ENCODE measurements around the gene FETUB. TPM values are rescaled to one million over a fixed set of nuclear protein-coding genes. Genes with fewer than 3 reads are reported as not detected.
"Not testable (repeated sequence)": the region's sequence is repeated elsewhere in the genome, so short reads cannot be mapped to it uniquely, and the experiment has no call there.

The FETUB gene
- total RNA-seq, 2 experiments from 2014 or later = not detected

DNA sequence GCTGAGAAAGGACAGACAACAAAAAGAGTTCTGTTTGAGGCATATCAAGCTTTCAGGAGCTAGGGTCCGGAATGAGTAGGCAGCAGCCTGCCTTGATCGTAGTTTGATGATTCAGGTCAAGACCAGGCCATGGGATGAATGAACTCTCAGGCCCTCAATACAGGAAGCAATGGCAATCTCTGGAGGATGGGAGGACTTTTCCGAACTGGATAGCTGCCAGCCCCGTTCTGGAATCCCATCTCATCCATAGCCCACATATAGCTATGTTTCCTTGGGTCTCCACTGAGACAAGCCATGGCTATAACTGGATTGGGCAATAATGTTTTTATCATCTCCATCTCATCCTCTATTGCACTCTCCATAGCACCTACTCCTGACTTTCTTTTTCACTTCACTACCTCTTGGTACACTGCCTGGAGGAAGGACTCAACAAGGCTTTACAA is 14.6 kb upstream of the FETUB start:
- Mint-ChIP-seq H3K9me3 (no peaks in the 10 kb centered on the region), H3K27me3 (peaks cover 12% of the 10 kb centered on the region), H3K4me3 (no peak overlapping the region), H3K4me1 (ENCODE audit: low read depth) (no peaks in the 10 kb centered on the region), H3K36me3 (no peaks in the 10 kb centered on the region), H3K27ac (no peak overlapping the region)
- POLR2A ChIA-PET = interaction anchor here (0.6 kb wide), 1 partner anchor 540 kb away, joined by 3 read pairs; no protein-coding TSS in a partner anchor
- intact Hi-C loops (cut with micrococcal nuclease) = no loop called here
- CTCF ChIA-PET = interaction anchor here (2.8 to 5.1 kb wide), 2 partner anchors 9 to 11 kb away, joined by 18 to 49 read pairs; partner anchors contain the start of gene AHSG
- DNase-seq = no peak

DNA sequence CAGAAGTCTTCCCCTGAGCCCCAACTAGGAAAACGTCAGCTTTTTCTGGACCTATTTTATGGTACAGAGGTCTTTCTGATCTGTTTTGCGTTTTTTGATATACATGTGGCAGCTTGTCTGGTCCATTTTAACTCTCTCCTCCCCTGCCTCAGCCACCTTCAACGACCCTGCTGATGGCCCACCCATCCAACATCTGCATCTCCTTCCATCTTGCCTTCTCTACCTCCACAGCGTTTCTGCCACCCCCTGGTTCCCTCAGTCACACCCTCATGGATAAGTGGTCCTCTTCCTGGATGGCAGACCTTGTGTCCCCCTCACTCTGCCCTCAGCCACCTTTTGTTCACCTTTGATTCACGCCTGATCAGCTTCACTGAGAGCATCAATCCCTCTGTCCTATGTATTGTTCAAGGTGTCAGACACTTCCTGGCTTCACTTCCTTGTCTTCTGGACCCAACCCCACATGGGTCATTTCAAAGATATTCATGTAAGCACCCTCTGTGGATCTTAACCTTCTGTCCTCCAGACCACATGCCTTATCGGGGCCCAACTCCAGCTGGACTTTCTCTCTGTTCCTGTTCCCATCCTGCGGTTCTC is 13.8 kb upstream of the FETUB start:
- Mint-ChIP-seq H3K9me3 (no peaks in the 10 kb centered on the region), H3K27ac (no peak overlapping the region), H3K4me3 (no peak overlapping the region), H3K4me1 (ENCODE audit: low read depth) (no peaks in the 10 kb centered on the region), H3K36me3 (no peaks in the 10 kb centered on the region), H3K27me3 (peaks cover 15% of the 10 kb centered on the region)
- intact Hi-C loops (cut with micrococcal nuclease) = no loop called here
- ChIA-PET POLR2A (no interaction called here), CTCF (interaction anchor here (2.8 to 5.1 kb wide), 2 partner anchors 9 to 12 kb away, joined by 18 to 49 read pairs; partner anchors contain the start of gene AHSG)
- no peak for DNase-seq

DNA sequence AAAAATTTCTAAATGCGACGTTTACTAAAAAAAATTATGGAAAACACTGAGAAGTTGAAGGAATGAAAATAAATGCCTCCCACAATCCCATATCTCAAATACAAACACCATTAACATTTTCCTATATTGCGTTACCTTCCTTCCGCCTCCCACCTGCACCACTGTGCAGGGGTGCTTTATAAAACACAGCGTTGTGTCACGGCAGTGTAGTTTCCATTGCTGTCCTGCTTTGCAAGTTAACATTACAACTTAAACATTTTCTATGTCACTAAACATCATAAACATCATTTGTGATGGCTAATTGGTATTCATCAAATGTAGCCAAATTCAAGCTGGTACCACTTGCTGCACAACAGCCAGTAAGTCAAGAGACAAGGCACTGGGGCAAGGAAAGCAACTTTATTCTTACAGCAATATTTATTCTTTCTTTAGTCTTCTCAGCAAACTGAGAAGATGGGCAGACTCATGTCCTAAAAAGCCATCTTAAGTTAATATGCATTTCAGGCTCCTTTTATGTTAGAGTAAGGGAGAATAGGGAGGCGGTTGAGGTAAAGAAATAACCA is 12.3 kb upstream of the FETUB start:
- no peak overlapping the region for H3K4me3 Mint-ChIP-seq
- H3K27ac Mint-ChIP-seq = no peak overlapping the region
- H3K4me1 Mint-ChIP-seq (ENCODE audit: low read depth) = no peaks in the 10 kb centered on the region
- ChIA-PET POLR2A (no interaction called here), CTCF (no interaction called here)
- no peak for DNase-seq
- no peaks in the 10 kb centered on the region for H3K9me3 Mint-ChIP-seq
- peaks cover 10% of the 10 kb centered on the region for H3K27me3 Mint-ChIP-seq
- H3K36me3 Mint-ChIP-seq = no peaks in the 10 kb centered on the region
- intact Hi-C loops (cut with micrococcal nuclease) = no loop called here

DNA sequence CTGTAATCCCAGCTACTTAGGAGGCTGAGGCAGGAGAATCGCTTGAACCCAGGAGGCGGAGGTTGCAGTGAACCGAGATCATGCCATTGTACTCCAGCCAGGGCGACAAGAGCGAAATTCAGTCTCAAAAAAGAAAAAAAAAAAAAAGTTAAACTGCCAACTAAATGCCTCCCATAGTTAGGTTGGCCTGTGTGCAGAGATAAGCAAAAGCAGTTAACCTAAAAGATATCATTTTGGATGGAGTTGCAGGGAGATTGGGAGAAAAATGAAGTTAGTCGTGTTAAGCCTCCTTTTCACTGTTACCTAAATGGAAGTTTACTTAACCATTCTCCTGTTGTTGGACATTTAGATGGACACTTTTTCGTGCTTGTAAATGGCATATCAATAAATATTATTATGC is 11.4 kb upstream of the FETUB start:
- Mint-ChIP-seq H3K4me1 (ENCODE audit: low read depth) (no peaks in the 10 kb centered on the region), H3K4me3 (no peak overlapping the region), H3K27ac (no peak overlapping the region), H3K27me3 (peaks cover 7% of the 10 kb centered on the region), H3K9me3 (no peaks in the 10 kb centered on the region), H3K36me3 (no peaks in the 10 kb centered on the region)
- ChIA-PET POLR2A (no interaction called here), CTCF (interaction anchor here (2.5 kb wide), 1 partner anchor 14 kb away, joined by 9 read pairs; no protein-coding TSS in a partner anchor)
- intact Hi-C loops (cut with micrococcal nuclease) = no loop called here
- DNase-seq = no peak

DNA sequence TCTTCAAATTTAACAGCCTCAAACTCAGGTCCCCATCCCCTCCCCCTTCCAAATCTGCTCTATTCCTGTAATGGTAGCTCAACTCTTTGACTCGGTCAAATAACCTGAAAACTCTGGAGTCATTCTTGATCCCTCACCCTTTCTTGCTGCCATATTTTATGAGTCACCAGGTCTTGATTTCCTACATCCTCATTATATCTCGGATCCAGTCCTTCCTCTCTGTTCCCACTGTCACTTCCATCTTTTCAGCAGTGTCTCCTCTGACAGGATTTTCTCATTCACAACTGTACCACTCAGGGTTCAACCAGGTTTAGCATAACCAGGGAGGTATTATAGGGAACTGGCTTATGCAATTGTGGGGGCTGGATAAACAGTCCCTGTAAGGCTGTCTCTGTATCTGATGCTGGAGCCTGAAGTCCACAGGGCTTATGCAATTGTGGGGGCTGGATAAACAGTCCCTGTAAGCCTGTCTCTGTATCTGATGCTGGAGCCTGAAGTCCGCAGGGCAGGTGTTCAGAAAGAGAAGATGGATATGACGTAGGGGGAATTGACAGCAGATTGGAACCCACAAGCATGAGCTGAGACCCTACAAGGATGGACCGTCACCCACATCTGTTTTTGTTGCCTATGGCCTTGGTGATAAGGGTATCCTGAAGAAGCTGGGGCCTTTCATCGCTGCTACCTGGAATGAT is 9.1 kb upstream of the FETUB start:
- ChIA-PET POLR2A (no interaction called here), CTCF (interaction anchor here (0.6 to 2.5 kb wide), 3 partner anchors 14 to 648 kb away, joined by 3 to 10 read pairs (median 9); no protein-coding TSS in a partner anchor)
- no peaks in the 10 kb centered on the region for H3K9me3 Mint-ChIP-seq
- H3K4me1 Mint-ChIP-seq (ENCODE audit: low read depth) = no peaks in the 10 kb centered on the region
- H3K36me3 Mint-ChIP-seq = no peaks in the 10 kb centered on the region
- no peak overlapping the region for H3K27ac Mint-ChIP-seq
- H3K27me3 Mint-ChIP-seq = peaks cover 7% of the 10 kb centered on the region
- H3K4me3 Mint-ChIP-seq = no peak overlapping the region
- DNase-seq = no peak
- intact Hi-C loops (cut with micrococcal nuclease) = no loop called here

DNA sequence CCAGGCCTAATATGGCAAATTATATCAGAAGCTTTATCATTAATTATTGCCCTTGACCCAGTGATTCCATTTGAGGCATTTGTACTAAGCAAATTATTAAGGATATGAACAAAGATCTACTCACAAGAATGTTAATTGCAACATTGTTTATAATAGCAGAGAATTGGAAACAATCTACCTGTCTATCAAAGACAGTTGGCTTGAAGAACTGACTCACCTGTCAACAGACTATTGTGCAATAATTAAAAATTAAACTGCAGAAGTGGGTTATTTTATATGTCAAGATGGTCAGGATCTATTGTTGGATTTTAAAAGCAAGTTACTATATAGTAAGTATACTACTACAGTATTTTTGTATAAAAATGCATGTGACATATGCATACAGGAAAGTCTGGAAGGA is 6.7 kb upstream of the FETUB start:
- H3K4me3 Mint-ChIP-seq = no peak overlapping the region
- H3K27me3 Mint-ChIP-seq = peaks cover 9% of the 10 kb centered on the region
- no peaks in the 10 kb centered on the region for H3K4me1 Mint-ChIP-seq (ENCODE audit: low read depth)
- DNase-seq = no peak
- H3K36me3 Mint-ChIP-seq = no peaks in the 10 kb centered on the region
- no peaks in the 10 kb centered on the region for H3K9me3 Mint-ChIP-seq
- ChIA-PET POLR2A (no interaction called here), CTCF (interaction anchor here (1.8 kb wide), 1 partner anchor 17 kb away, joined by 5 read pairs; no protein-coding TSS in a partner anchor)
- intact Hi-C loops (cut with micrococcal nuclease) = no loop called here
- H3K27ac Mint-ChIP-seq = no peak overlapping the region

DNA sequence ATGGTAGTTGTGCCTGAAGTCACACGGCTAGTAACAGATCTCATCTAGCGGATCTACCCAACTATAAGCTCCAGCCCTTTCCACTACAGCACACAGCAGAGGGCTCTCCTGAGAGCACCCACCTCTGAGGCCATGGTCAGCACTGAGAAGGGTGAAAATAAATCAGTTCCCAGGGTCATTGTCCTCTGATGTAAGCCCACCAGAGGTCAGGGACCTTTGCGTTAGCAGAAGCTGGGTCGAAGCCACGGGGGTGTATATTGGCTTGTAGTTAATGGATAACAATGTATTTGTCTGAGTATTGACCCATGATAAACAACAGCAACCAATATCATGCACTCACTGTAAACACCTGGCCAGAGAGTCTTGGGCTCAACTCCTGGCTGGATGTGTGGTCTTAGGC is 6.0 kb upstream of the FETUB start:
- H3K9me3 Mint-ChIP-seq; H3K36me3 Mint-ChIP-seq; H3K4me1 Mint-ChIP-seq (ENCODE audit: low read depth); H3K27ac Mint-ChIP-seq; H3K4me3 Mint-ChIP-seq; DNase-seq; H3K27me3 Mint-ChIP-seq; POLR2A ChIA-PET; intact Hi-C loops (cut with micrococcal nuclease): not testable (repeated sequence)
- CTCF ChIA-PET = interaction anchor here (0.9 kb wide), 1 partner anchor 187 kb away, joined by 3 read pairs; no protein-coding TSS in a partner anchor

DNA sequence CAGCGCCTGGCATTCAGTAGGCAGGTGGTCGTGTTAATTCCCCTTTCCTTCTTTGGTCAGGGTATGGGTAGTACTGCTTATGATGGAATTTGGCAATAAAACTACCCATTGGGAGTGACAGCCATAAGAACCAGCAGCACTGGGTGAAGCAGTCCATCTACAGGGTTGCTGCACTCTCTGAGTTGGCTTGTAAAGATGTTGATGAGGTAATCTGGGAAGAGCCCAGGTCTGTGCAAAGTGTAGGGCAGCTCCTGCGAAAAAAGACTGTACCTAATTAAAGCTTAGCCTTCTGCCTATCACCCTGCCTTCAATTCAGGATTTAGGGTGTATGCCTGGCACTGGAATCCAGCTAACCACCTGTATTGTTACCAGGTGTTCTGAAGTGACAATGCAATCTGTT is 4.7 kb upstream of the FETUB start:
- DNase-seq = no peak
- no peak overlapping the region for H3K4me3 Mint-ChIP-seq
- H3K9me3 Mint-ChIP-seq = no peaks in the 10 kb centered on the region
- H3K27ac Mint-ChIP-seq = no peak overlapping the region
- CTCF ChIA-PET = no interaction called here
- POLR2A ChIA-PET = no interaction called here
- H3K27me3 Mint-ChIP-seq = peaks cover 8% of the 10 kb centered on the region
- no peaks in the 10 kb centered on the region for H3K36me3 Mint-ChIP-seq
- no peaks in the 10 kb centered on the region for H3K4me1 Mint-ChIP-seq (ENCODE audit: low read depth)
- intact Hi-C loops (cut with micrococcal nuclease) = no loop called here

DNA sequence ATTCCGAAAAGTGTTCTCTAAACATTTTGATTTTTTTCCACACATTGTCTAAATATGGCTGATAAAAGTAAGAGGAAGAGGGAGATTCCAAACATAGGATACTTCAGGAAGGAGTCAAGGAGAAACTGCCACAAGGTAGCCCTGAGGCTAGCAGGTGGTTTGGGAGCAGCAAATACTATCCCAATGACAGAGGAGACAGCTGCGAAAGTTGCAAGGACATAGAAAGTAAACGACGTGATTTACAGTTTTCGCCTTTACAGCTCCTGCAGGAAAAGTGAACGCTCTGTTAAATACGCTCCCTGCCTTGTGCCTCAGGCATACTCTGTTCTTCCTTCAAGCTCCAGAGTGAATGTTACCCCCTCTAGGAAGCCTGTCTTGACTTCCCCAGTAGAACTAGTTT is 3.7 kb upstream of the FETUB start:
- no peaks in the 10 kb centered on the region for H3K4me1 Mint-ChIP-seq (ENCODE audit: low read depth)

DNA sequence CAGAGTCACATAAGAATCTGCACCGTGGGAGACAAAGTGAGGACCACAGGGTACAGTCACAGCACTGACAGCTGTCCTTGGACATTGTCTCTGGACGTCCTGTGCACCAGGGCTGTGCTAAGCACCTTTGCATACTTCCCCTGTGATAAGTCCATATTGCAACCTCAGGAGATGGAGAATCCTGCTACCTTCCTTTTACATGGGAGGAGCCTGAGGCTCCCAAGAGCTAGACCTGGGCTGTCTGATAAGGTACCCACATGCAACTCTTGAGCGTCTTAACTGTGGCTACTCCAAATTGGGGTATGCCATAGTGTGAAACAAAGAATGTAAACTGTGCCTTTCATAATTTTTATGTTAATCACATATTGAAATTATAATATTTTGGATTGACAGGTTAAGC is 2.5 kb upstream of the FETUB start:
- H3K4me1 Mint-ChIP-seq (ENCODE audit: low read depth) = peaks cover 9% of the 10 kb centered on the region
- ChIA-PET POLR2A (no interaction called here), CTCF (interaction anchor here (1.2 kb wide), 1 partner anchor 23 kb away, joined by 3 read pairs; no protein-coding TSS in a partner anchor)
- intact Hi-C loops (cut with micrococcal nuclease) = no loop called here
- peaks cover 12% of the 10 kb centered on the region for H3K27me3 Mint-ChIP-seq
- H3K9me3 Mint-ChIP-seq = no peaks in the 10 kb centered on the region
- no peaks in the 10 kb centered on the region for H3K36me3 Mint-ChIP-seq
- H3K4me3 Mint-ChIP-seq = no peak overlapping the region
- no peak overlapping the region for H3K27ac Mint-ChIP-seq
- DNase-seq = no peak

More for the DNA sequence above, 3.7 kb upstream of the FETUB start:
- ChIA-PET CTCF (no interaction called here), POLR2A (no interaction called here)
- H3K9me3 Mint-ChIP-seq = no peaks in the 10 kb centered on the region
- intact Hi-C loops (cut with micrococcal nuclease) = no loop called here
- H3K36me3 Mint-ChIP-seq = no peaks in the 10 kb centered on the region
- H3K27ac Mint-ChIP-seq = no peak overlapping the region
- DNase-seq = no peak
- no peak overlapping the region for H3K4me3 Mint-ChIP-seq
- peaks cover 10% of the 10 kb centered on the region for H3K27me3 Mint-ChIP-seq

DNA sequence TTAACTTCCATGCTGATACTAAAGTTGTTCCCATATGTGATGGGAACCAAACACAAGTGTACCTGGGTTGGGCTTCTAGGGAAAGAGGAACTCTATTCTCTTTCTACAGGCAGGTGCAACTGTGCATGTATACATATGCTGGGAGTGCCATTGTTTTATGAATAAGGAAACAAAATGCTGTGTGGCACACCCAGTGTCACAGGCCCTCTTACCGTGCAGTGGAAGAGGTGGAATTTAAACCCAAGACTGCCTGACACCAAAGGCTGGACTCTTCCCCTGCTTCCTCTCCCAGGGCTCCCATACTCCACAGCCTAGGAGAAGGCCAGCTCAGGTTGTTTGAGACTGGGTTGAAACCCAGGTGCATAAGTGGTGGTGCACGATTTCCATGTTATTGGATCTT is 1.9 kb upstream of the FETUB start:
- Mint-ChIP-seq H3K27ac (no peak overlapping the region), H3K27me3 (peaks cover 12% of the 10 kb centered on the region), H3K4me1 (ENCODE audit: low read depth) (peaks cover 15% of the 10 kb centered on the region), H3K4me3 (no peak overlapping the region), H3K9me3 (no peaks in the 10 kb centered on the region), H3K36me3 (no peaks in the 10 kb centered on the region)
- CTCF ChIA-PET = interaction anchor here (1.2 kb wide), 1 partner anchor 24 kb away, joined by 3 read pairs; no protein-coding TSS in a partner anchor
- intact Hi-C loops (cut with micrococcal nuclease) = no loop called here
- no peak for DNase-seq
- POLR2A ChIA-PET = no interaction called here

DNA sequence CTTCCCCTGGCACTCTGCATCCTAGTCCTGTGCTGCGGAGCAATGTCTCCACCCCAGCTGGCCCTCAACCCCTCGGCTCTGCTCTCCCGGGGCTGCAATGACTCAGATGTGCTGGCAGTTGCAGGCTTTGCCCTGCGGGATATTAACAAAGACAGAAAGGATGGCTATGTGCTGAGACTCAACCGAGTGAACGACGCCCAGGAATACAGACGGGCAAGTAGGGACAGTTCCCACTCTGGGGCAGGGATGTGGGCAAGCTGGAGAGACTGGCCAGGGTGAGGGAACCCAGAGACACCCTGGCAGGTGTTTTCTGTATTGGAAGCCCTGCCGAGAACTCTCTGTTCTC is 247 bp downstream of the FETUB start:
- H3K9me3 Mint-ChIP-seq = no peaks in the 10 kb centered on the region
- intact Hi-C loops (cut with micrococcal nuclease) = no loop called here
- ChIA-PET POLR2A (no interaction called here), CTCF (no interaction called here)
- H3K27me3 Mint-ChIP-seq = peaks cover 14% of the 10 kb centered on the region
- no peak for DNase-seq
- H3K27ac Mint-ChIP-seq = no peak overlapping the region
- H3K4me3 Mint-ChIP-seq = no peak overlapping the region
- H3K4me1 Mint-ChIP-seq (ENCODE audit: low read depth) = peaks cover 23% of the 10 kb centered on the region
- no peaks in the 10 kb centered on the region for H3K36me3 Mint-ChIP-seq

Data from activated CD4-positive, alpha-beta memory T cell treated with anti-CD3 and anti-CD28 coated beads for 36 hours (primary cell).